Astrocyte (in vitro differentiated cells and primary cell): ENCODE measurements around the gene TNN. TPM values are rescaled to one million over a fixed set of nuclear protein-coding genes. Genes with fewer than 3 reads are reported as not detected.

Experiments
- DNase-seq: peaks from one replicate; pipeline ENCODE4 v3.0.0-alpha.2; 2010; ENCODE audit warnings: low read depth
- FAIRE-seq: peaks from 2 replicates; lab custom pipeline; 2011; peaks lifted over from hg19 to GRCh38; lab: Jason Lieb, UNC
- H2AFZ ChIP-seq: 2 replicates; pipeline ENCODE4 v1.6.0; 2012; ENCODE audit warnings: low read depth, low read length, inconsistent platforms
- H3K27ac ChIP-seq: 2 replicates; pipeline ENCODE4 v1.5.1; 2011; ENCODE audit warnings: low read depth, low read length, inconsistent platforms
- H3K27me3 ChIP-seq: 2 replicates; pipeline ENCODE4 v1.6.0; 2011; ENCODE audit warnings: low read length, inconsistent platforms; ENCODE audit not compliant: insufficient read depth
- H3K36me3 ChIP-seq: 2 replicates; pipeline ENCODE4 v1.5.1; 2011; ENCODE audit warnings: low read length, inconsistent platforms; ENCODE audit not compliant: insufficient read depth
- H3K4me1 ChIP-seq: 2 replicates; pipeline ENCODE4 v1.5.1; 2011; ENCODE audit warnings: low read length, inconsistent platforms; ENCODE audit not compliant: insufficient read depth
- H3K4me2 ChIP-seq: 2 replicates; pipeline ENCODE4 v1.6.0; 2012; ENCODE audit warnings: low read length, inconsistent platforms
- H3K4me3 ChIP-seq: 2 replicates; pipeline ENCODE4 v1.5.1; 2011; ENCODE audit warnings: low read depth, mild to moderate bottlenecking, low read length, inconsistent platforms; ENCODE audit not compliant: insufficient read depth
- H3K79me2 ChIP-seq: 2 replicates; pipeline ENCODE4 v1.6.0; 2012; ENCODE audit warnings: mild to moderate bottlenecking, low read length, inconsistent platforms; ENCODE audit not compliant: insufficient read depth
- H3K9ac ChIP-seq: 2 replicates; pipeline ENCODE4 v1.6.0; 2012; ENCODE audit warnings: mild to moderate bottlenecking, low read length, inconsistent platforms
- H3K9me3 ChIP-seq: 2 replicates; pipeline ENCODE4 v1.5.1; 2012; ENCODE audit warnings: low read depth, mild to moderate bottlenecking, low read length, inconsistent platforms; ENCODE audit not compliant: insufficient read depth
- H4K20me1 ChIP-seq: 2 replicates; pipeline ENCODE4 v1.6.0; 2012; ENCODE audit warnings: low read length, inconsistent platforms; ENCODE audit not compliant: insufficient read depth
- H3K27ac Mint-ChIP-seq: one replicate; pipeline ENCODE4 v1.8.0; 2021; ENCODE audit warnings: mild to moderate bottlenecking, mixed read lengths; ENCODE audit not compliant: unreplicated experiment
- H3K27me3 Mint-ChIP-seq: one replicate; pipeline ENCODE4 v1.8.0; 2021; ENCODE audit warnings: low read depth, mixed read lengths; ENCODE audit not compliant: unreplicated experiment
- H3K36me3 Mint-ChIP-seq: one replicate; pipeline ENCODE4 v1.8.0; 2021; ENCODE audit warnings: low read depth, mixed read lengths; ENCODE audit not compliant: unreplicated experiment
- H3K4me1 Mint-ChIP-seq: one replicate; pipeline ENCODE4 v1.8.0; 2021; ENCODE audit warnings: low read depth, mixed read lengths; ENCODE audit not compliant: unreplicated experiment
- H3K4me3 Mint-ChIP-seq: one replicate; pipeline ENCODE4 v1.8.0; 2021; ENCODE audit warnings: mild to moderate bottlenecking, moderate library complexity, mixed read lengths; ENCODE audit not compliant: unreplicated experiment
- H3K9me3 Mint-ChIP-seq: one replicate; pipeline ENCODE4 v1.8.0; 2021; ENCODE audit warnings: mild to moderate bottlenecking, mixed read lengths; ENCODE audit not compliant: unreplicated experiment
- CTCF ChIP-seq: IDR thresholded peaks from 2 replicates; pipeline ENCODE4 v1.5.1; 2011; ENCODE audit warnings: low read depth, mild to moderate bottlenecking, inconsistent platforms, low read length, moderate library complexity; ENCODE audit not compliant: insufficient read depth
- EZH2 ChIP-seq: IDR thresholded peaks from 2 replicates; pipeline ENCODE4 v1.6.1; 2012; ENCODE audit warnings: mild to moderate bottlenecking, low read length, inconsistent platforms; ENCODE audit not compliant: insufficient read depth
- total RNA-seq: library from RNA; stranded (reverse); gene quantifications from 2 replicates; pipeline ENCODE4 v1.2.1, GENCODE V29; 2021

The TNN gene
- total RNA-seq, 1 donor from 2014 or later, result 0.16 TPM

DNA sequence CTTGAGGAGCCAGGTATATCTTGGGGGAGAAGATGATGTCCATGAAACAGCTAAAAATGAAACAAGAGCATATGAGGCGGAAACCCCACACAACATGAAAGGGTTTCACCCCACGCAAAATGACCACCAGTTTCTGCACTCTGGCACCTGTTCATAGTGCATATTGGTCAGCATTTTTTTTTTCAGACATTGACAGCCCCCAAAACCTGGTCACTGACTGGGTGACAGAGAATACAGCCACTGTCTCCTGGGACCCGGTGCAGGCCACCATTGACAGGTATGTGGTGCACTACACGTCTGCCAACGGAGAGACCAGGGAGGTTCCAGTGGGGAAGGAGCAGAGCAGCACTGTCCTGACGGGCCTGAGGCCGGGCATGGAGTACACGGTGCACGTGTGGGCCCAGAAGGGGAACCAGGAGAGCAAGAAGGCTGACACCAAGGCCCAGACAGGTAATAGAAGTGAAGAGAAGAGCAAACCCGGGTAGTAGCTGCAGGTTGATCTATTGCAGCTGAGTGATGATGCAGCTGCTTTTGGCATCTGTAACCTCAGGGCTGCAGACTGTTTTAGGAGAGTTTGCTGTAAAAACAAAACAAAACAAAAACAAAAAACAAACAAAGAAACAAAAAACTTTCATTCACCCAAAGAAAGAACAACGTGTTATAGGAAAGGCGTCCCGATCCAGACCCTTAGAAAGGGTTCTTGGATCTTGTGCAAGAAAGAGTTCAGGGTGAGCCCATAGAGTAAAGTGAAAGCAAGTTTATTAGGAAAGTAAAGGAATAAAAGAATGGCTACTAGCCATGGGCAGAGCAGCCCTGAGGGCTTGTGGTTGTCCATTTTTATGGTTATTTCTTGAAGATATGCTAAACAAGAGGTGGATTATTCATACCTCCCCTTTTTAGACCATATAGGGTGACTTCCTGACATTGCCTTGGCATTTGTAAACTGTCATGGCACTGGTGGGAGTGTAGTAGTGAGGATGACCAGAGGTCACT is 51.0 kb downstream of the TNN start:
- H3K9me3 Mint-ChIP-seq, result no peaks in the 10 kb centered on the region
- DNase-seq (no peak), FAIRE-seq (no peak)
- H3K27me3 Mint-ChIP-seq, result peaks cover 2% of the 10 kb centered on the region
- Histone ChIP-seq H3K4me2 (no peak overlapping the region), H3K27me3 (peaks cover 2% of the 10 kb centered on the region), H4K20me1 (no peaks in the 10 kb centered on the region), H3K79me2 (no peaks in the 10 kb centered on the region), H3K9me3 (peaks cover 4% of the 10 kb centered on the region), H2AFZ (no peak overlapping the region), H3K27ac (no peak overlapping the region), H3K4me3 (no peak overlapping the region), H3K4me1 (no peaks in the 10 kb centered on the region), H3K9ac (no peak overlapping the region), H3K36me3 (no peaks in the 10 kb centered on the region)
- no peak overlapping the region for H3K27ac Mint-ChIP-seq
- no peaks in the 10 kb centered on the region for H3K4me1 Mint-ChIP-seq
- no peak for TF ChIP-seq CTCF
- TF ChIP-seq EZH2, result no peak
- H3K4me3 Mint-ChIP-seq, result no peak overlapping the region
- H3K36me3 Mint-ChIP-seq, result no peaks in the 10 kb centered on the region

DNA sequence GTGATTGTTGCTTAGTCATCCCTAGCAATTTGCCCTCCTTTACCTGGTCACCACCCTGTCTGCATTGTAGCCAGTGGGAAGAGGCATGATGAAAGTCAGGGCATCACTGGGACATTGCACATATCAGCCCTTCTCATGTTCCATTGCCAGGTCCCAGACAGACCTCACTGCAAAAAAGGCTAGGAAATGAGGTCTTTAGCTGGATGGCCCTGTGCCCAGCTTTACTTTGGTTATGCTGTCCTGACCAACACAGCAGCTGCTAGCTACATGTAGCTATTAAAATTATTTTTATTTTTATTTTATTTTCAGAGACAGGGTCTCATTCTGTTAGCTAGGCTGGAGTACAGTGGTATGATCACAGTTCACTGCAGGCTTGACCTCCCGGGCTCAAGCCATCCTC is 52.9 kb downstream of the TNN start:
- peaks cover 3% of the 10 kb centered on the region for H3K27me3 Mint-ChIP-seq
- no peaks in the 10 kb centered on the region for H3K36me3 ChIP-seq
- H4K20me1 ChIP-seq, result no peaks in the 10 kb centered on the region
- no peak for DNase-seq
- no peaks in the 10 kb centered on the region for H3K36me3 Mint-ChIP-seq
- H3K27ac ChIP-seq, result no peak overlapping the region
- H3K9me3 ChIP-seq, result peaks cover 4% of the 10 kb centered on the region
- no peaks in the 10 kb centered on the region for H3K4me1 Mint-ChIP-seq
- H3K4me3 Mint-ChIP-seq, result no peak overlapping the region
- H3K27me3 ChIP-seq, result peaks cover 2% of the 10 kb centered on the region
- no peak overlapping the region for H3K27ac Mint-ChIP-seq
- H3K9ac ChIP-seq, result no peak overlapping the region
- no peak overlapping the region for H3K4me3 ChIP-seq
- no peaks in the 10 kb centered on the region for H3K4me1 ChIP-seq
- H3K9me3 Mint-ChIP-seq, result no peaks in the 10 kb centered on the region
- TF ChIP-seq CTCF (no peak), EZH2 (no peak)
- no peak overlapping the region for H2AFZ ChIP-seq
- H3K4me2 ChIP-seq, result no peak overlapping the region
- no peak for FAIRE-seq
- no peaks in the 10 kb centered on the region for H3K79me2 ChIP-seq

DNA sequence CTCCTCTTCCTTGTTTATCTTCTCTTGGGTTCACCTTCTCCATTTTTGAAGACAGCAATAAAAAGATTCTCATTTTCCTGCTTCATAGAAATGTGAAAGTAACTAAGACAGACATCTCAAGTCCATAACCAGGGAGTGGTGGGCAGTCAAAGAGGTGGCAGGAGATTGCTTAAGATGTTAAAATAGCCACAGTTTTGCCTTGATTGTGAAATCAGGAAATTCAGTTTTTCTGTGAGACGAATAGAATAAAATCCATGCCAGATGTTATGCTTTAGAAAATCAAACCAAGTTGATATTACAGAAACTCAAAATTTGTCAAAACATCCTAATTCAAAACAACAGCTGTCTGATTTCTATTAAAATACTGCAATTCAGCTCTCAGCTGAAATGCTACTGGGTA is 57.2 kb downstream of the TNN start:
- Histone ChIP-seq H3K4me3 (no peak overlapping the region), H2AFZ (no peak overlapping the region), H3K36me3 (no peaks in the 10 kb centered on the region), H3K27ac (no peak overlapping the region), H3K9me3 (peaks cover 4% of the 10 kb centered on the region), H3K4me2 (no peak overlapping the region), H3K27me3 (no peaks in the 10 kb centered on the region), H4K20me1 (no peaks in the 10 kb centered on the region), H3K79me2 (no peaks in the 10 kb centered on the region), H3K4me1 (no peaks in the 10 kb centered on the region), H3K9ac (no peak overlapping the region)
- Mint-ChIP-seq H3K36me3 (no peaks in the 10 kb centered on the region), H3K27ac (peak overlapping the region; percentile 28), H3K27me3 (peaks cover 2% of the 10 kb centered on the region), H3K4me1 (peaks cover 1% of the 10 kb centered on the region), H3K9me3 (no peaks in the 10 kb centered on the region), H3K4me3 (no peak overlapping the region)
- DNase-seq (no peak), FAIRE-seq (no peak)
- TF ChIP-seq CTCF, result no peak
- TF ChIP-seq EZH2, result no peak
